ENCODE measurements around the gene GDA.
"Not testable (repeated sequence)": the region's sequence is repeated elsewhere in the genome, so short reads cannot be mapped to it uniquely, and the experiment has no call there.

GDA gene

GRCh38 chr9:72290311-72290710, 141.1 kb downstream of the GDA start:
- no peak for DNase-seq

GRCh38 chr9:72291576-72291975, 142.3 kb downstream of the GDA start:
- not testable (repeated sequence) for DNase-seq

GRCh38 chr9:72292256-72292682, 143.0 kb downstream of the GDA start:
- no peak for DNase-seq

GRCh38 chr9:72292874-72293607, 143.8 kb downstream of the GDA start:
- no peak for DNase-seq

GRCh38 chr9:72294936-72295335, 145.7 kb downstream of the GDA start:
- no peak for DNase-seq

GRCh38 chr9:72297516-72297915, 148.3 kb downstream of the GDA start:
- no peak for DNase-seq

GRCh38 chr9:72299017-72299603, 149.9 kb downstream of the GDA start:
- DNase-seq: no peak

- DNase-seq: no peak
Measured at GRCh38 chr9:72300873-72301272, 151.6 kb downstream of the GDA start.

Measured in DMS153 (cell line).